B cell (primary cell): ENCODE data around the gene CFLAR. TPM values are rescaled to one million over a fixed set of nuclear protein-coding genes. Genes with fewer than 3 reads are reported as not detected.
A peak's percentile ranks its signal among the peaks of the same experiment; 100 is the strongest.

ENCODE experiments used
- ATAC-seq: fragments of 200-7000 bp; cut with Tn5 transposase; one replicate; pipeline ENCODE4 v1.10.0; 2021; ENCODE audit warnings: low read depth, mild to moderate bottlenecking, moderate number of reproducible peaks, moderate library complexity
- CTCF ChIA-PET: fragments of 350-600 bp; sonication (Branson Sonifier 250); formaldehyde crosslinking; loops from one replicate; lab custom pipeline; 2021; ENCODE audit warnings: antibody characterized with exemption, inconsistent platforms; lab: Charles Lee
- POLR2A ChIA-PET: fragments of 350-600 bp; sonication (Branson Sonifier 250); formaldehyde crosslinking; loops from one replicate; lab custom pipeline; 2021; ENCODE audit warnings: antibody characterized with exemption; lab: Charles Lee
- DNase-seq: peaks from one replicate; pipeline ENCODE4 v3.0.0; 2013
- H2AFZ ChIP-seq: 2 replicates; pipeline ENCODE4 v1.6.1; 2012; ENCODE audit warnings: mild to moderate bottlenecking, low read depth, low read length; ENCODE audit not compliant: insufficient read depth, poor library complexity, severe bottlenecking
- H3K27ac ChIP-seq, 2 donors: 1 replicate in 1 of 2; 2 replicates in 1 of 2; pipeline ENCODE4 v1.5.1; 2012 to 2013; ENCODE audit warnings: low read length in 2 of 2, mild to moderate bottlenecking in 2 of 2, moderate library complexity in 1 of 2
- H3K27me3 ChIP-seq, 4 experiments: fragments of 200-600 bp in 1 of 4; sonication (generic) in 1 of 4; replicated peaks in 1 of 4; 1 replicate in 2 of 4; 2 replicates in 2 of 4; pipeline versions ENCODE4 v1.6.1 to v1.7.0; 2013 to 2016; ENCODE audit warnings: low read length in 3 of 4, mild to moderate bottlenecking in 2 of 4, mixed read lengths in 1 of 4, moderate library complexity in 1 of 4; ENCODE audit not compliant: insufficient read depth in 4 of 4, control insufficient read depth in 3 of 4; ENCODE audit errors: control extremely low read depth in 1 of 4
- H3K36me3 ChIP-seq, 2 experiments: replicated peaks in 1 of 2; 1 replicate in 1 of 2; 2 replicates in 1 of 2; pipeline versions ENCODE4 v1.6.1 to v1.7.1; 2013; ENCODE audit warnings: low read length in 1 of 2; ENCODE audit not compliant: insufficient read depth in 2 of 2, control insufficient read depth in 1 of 2; ENCODE audit errors: control extremely low read depth in 1 of 2, extremely low read depth in 1 of 2
- H3K4me1 ChIP-seq, 2 donors: fragments of 200-600 bp in 1 of 2; sonication (generic) in 1 of 2; 1 replicate in 1 of 2; 2 replicates in 1 of 2; pipeline versions ENCODE4 v1.5.1 to v1.6.1; 2013 to 2017; ENCODE audit warnings: low read length in 2 of 2; ENCODE audit not compliant: control insufficient read depth in 2 of 2, insufficient read depth in 2 of 2
- H3K4me2 ChIP-seq: replicated peaks from 2 replicates; pipeline ENCODE3; 2012; ENCODE audit warnings: mild to moderate bottlenecking, low read depth, low read length; ENCODE audit not compliant: poor library complexity, severe bottlenecking
- H3K4me3 ChIP-seq, 5 experiments: fragments of 200-600 bp in 1 of 5; sonication (generic) in 1 of 5; 1 replicate in 3 of 5; 2 replicates in 2 of 5; pipeline versions ENCODE4 v1.5.1 to v1.7.0; 2011 to 2016; ENCODE audit warnings: low read length in 4 of 5, mild to moderate bottlenecking in 4 of 5, low read depth in 2 of 5, control low read depth in 1 of 5, moderate library complexity in 1 of 5; ENCODE audit not compliant: insufficient read depth in 1 of 5; ENCODE audit errors: control extremely low read depth in 1 of 5, extremely low read depth in 1 of 5
- H3K79me2 ChIP-seq: fragments of 200-600 bp; sonication (generic); one replicate; pipeline ENCODE4 v1.6.0; 2016; ENCODE audit warnings: low read length; ENCODE audit not compliant: control insufficient read depth, insufficient read depth
- H3K9ac ChIP-seq: fragments of 200-600 bp; sonication (generic); 2 replicates; pipeline ENCODE4 v1.6.1; 2017; ENCODE audit warnings: mild to moderate bottlenecking, low read length, moderate library complexity
- H3K9me3 ChIP-seq, 3 donors: one replicate each; pipeline versions ENCODE4 v1.6.1 to v1.7.1; 2013; ENCODE audit warnings: low read length in 2 of 3; ENCODE audit not compliant: control insufficient read depth in 2 of 3, insufficient read depth in 1 of 3; ENCODE audit errors: control extremely low read depth in 1 of 3
- H4K20me1 ChIP-seq: 2 replicates; pipeline ENCODE4 v1.6.0; 2012; ENCODE audit warnings: mild to moderate bottlenecking, low read length; ENCODE audit not compliant: insufficient read depth, control insufficient read depth, poor library complexity, severe bottlenecking
- H3K27ac Mint-ChIP-seq: one replicate; pipeline ENCODE4 v1.8.0; 2021; ENCODE audit warnings: mixed read lengths
- H3K27me3 Mint-ChIP-seq: one replicate; pipeline ENCODE4 v1.8.0; 2021; ENCODE audit warnings: mixed read lengths
- H3K4me1 Mint-ChIP-seq: one replicate; pipeline ENCODE4 v1.8.0; 2021; ENCODE audit warnings: mixed read lengths
- H3K4me3 Mint-ChIP-seq: one replicate; pipeline ENCODE4 v1.8.0; 2021; ENCODE audit warnings: mixed read lengths
- H3K9me3 Mint-ChIP-seq: one replicate; pipeline ENCODE4 v1.8.0; 2022; ENCODE audit warnings: mixed read lengths; ENCODE audit not compliant: insufficient read depth
- EZH2 ChIP-seq: IDR thresholded peaks from 2 replicates; pipeline ENCODE4 v1.6.1; 2012; ENCODE audit warnings: borderline replicate concordance, low read depth, mild to moderate bottlenecking, moderate library complexity, low read length; ENCODE audit not compliant: insufficient read depth, poor library complexity, severe bottlenecking
- WGBS: methylation state at CpG from one replicate; pipeline ENCODE4 v1.1.5; 2013; ENCODE audit warnings: missing lambda C conversion rate; ENCODE audit not compliant: insufficient coverage; 5-methylcytosine and 5-hydroxymethylcytosine counted together
- intact Hi-C: fragments of 100-400 bp; cut with micrococcal nuclease; formaldehyde crosslinking; loops from one replicate; pipeline ENCODE4 v1.10.0; 2022
- polyA plus RNA-seq: library from polyadenylated mRNA; depleted of rRNA; stranded (reverse); fragments of >200 nt; gene quantifications from 2 replicates; pipeline ENCODE4 v1.2.3, GENCODE V29; 2012
- total RNA-seq, 2 donors: library from RNA; stranded (reverse); fragments of 120-200 nt in 1 of 2; gene quantifications; 1 replicate in 1 of 2; 2 replicates in 1 of 2; pipeline versions ENCODE4 v1.2.3 to v1.2.4, GENCODE V29; 2013 to 2022
- TF ChIP-seq, protein P1 (sequence below): fragments of 200-600 bp; IDR thresholded peaks from one replicate; pipeline ENCODE4 v1.8.0; 2022; ENCODE audit warnings: antibody characterized with exemption, mild to moderate bottlenecking

The CFLAR gene
- total and polyA plus RNA-seq, 2 donors (not counting 1 experiment from before 2014, with no cell fraction given): 58.4 to 216 TPM

DNA sequence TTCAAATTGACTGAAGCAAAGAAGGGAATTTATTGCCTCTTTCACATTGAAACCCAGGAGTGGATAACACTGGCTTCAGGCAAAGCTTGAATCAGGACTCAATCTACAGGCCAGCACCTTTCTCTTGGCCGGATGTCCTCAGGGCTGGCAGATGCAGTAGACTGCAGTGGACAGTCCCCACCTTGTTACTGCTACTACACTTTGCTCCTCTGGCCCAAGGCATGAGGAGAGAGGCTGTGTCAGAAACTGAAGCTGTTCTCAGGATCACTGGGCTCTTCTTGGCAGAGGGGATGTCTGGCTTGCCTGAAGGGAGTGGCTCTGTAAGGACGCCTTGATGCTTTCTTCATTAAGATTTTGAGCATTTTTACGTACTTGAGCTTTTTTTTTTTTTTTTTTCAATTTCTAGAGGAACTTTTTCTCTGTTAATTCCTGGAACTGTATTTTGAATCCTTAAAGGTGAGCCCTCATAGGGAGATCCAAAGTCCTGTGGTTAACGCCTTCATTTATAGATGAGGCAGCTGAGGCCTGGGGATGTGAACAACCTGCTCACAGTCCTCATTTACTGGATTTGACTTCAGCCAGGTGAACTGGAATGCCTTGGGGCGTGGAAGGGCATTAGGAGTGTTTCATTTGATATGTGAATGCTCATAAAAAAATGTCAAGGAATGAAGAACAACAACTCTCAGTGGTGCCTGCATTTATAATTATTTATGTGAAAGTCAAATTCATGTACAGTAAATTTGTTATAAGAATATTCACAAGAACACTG lies 103.5 kb downstream of the CFLAR start:
- ChIA-PET CTCF (interaction anchor here (0.7 to 6.3 kb wide), 3 partner anchors 13 to 37 kb away, joined by 3 to 54 read pairs (median 25); partner anchors contain the start of gene CASP10), POLR2A (interaction anchor here (0.5 to 0.7 kb wide), 3 partner anchors 26 to 738 kb away, joined by 3 to 5 read pairs (median 5); no protein-coding TSS in a partner anchor)
- Histone ChIP-seq H3K9ac (no peak overlapping the region), H4K20me1 (no peaks in the 10 kb centered on the region), H3K4me2 (peak overlapping the region; percentile 5), H3K27me3 (no peaks in the 10 kb centered on the region), H3K4me3 (no peak overlapping the region), H3K27ac (no peak overlapping the region), H3K4me1 (peaks cover 12 to 27% of the 10 kb centered on the region in 2 donors), H2AFZ (no peak overlapping the region), H3K36me3 (peaks cover 5 to 36% of the 10 kb centered on the region in 2 experiments), H3K79me2 (peaks cover 25% of the 10 kb centered on the region), H3K9me3 (no peaks in the 10 kb centered on the region)
- H3K4me1 Mint-ChIP-seq: peaks cover 37% of the 10 kb centered on the region
- no peak for TF ChIP-seq EZH2
- TF ChIP-seq, protein P1, sequence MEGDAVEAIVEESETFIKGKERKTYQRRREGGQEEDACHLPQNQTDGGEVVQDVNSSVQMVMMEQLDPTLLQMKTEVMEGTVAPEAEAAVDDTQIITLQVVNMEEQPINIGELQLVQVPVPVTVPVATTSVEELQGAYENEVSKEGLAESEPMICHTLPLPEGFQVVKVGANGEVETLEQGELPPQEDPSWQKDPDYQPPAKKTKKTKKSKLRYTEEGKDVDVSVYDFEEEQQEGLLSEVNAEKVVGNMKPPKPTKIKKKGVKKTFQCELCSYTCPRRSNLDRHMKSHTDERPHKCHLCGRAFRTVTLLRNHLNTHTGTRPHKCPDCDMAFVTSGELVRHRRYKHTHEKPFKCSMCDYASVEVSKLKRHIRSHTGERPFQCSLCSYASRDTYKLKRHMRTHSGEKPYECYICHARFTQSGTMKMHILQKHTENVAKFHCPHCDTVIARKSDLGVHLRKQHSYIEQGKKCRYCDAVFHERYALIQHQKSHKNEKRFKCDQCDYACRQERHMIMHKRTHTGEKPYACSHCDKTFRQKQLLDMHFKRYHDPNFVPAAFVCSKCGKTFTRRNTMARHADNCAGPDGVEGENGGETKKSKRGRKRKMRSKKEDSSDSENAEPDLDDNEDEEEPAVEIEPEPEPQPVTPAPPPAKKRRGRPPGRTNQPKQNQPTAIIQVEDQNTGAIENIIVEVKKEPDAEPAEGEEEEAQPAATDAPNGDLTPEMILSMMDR: no peak
- no peak overlapping the region for H3K4me3 Mint-ChIP-seq
- no peaks in the 10 kb centered on the region for H3K27me3 Mint-ChIP-seq
- ATAC-seq: no peak
- H3K9me3 Mint-ChIP-seq: no peaks in the 10 kb centered on the region
- WGBS: 93% methylated on average over 2 of the region's 5 CpGs
- H3K27ac Mint-ChIP-seq: peak overlapping the region; percentile 12
- intact Hi-C loops: no loop called here
- no peak for DNase-seq

DNA sequence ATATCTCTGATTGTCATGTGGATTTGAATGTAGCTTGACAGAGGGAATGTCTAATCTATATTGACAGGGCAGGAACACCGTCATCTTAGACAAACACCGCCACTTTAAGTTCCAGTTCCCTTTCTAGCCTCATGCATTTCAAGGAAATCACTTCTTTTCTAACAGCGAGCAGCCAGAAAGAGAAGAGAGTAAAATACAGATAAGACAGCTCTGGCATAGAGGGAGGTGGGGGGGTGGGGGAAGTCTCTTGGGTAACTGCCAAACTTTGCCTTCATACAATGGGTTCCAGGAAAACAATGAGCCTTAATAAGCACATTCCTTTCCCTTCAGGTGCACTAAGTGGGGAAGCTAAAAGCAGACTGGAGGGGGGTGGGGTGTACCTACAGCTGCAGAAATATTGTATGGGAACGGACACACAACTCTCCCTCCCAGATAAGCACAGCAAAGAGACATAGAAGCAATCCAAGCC lies 104.2 kb downstream of the CFLAR start:
- Histone ChIP-seq H4K20me1 (no peaks in the 10 kb centered on the region), H3K27me3 (no peaks in the 10 kb centered on the region), H3K79me2 (peaks cover 25% of the 10 kb centered on the region), H3K27ac (peak overlapping the region in 1 of 2 donors; percentile 6), H3K4me1 (peaks cover 12 to 27% of the 10 kb centered on the region in 2 donors), H2AFZ (no peak overlapping the region), H3K4me3 (no peak overlapping the region), H3K36me3 (peaks cover 5 to 36% of the 10 kb centered on the region in 2 experiments), H3K4me2 (peak overlapping the region; percentile 5), H3K9me3 (no peaks in the 10 kb centered on the region), H3K9ac (no peak overlapping the region)
- intact Hi-C loops: no loop called here
- POLR2A ChIA-PET: interaction anchor here (0.5 to 0.7 kb wide), 3 partner anchors 26 to 738 kb away, joined by 3 to 5 read pairs (median 5); no protein-coding TSS in a partner anchor
- Mint-ChIP-seq H3K4me3 (no peak overlapping the region), H3K27me3 (no peaks in the 10 kb centered on the region), H3K9me3 (no peaks in the 10 kb centered on the region), H3K27ac (peak overlapping the region; percentile 12), H3K4me1 (peaks cover 38% of the 10 kb centered on the region)
- WGBS: no CpG with 5 or more reads among the region's 4 CpGs
- DNase-seq (peak; percentile 51), ATAC-seq (peak; percentile 31)
- TF ChIP-seq, protein P1: no peak
- TF ChIP-seq EZH2: no peak
- CTCF ChIA-PET: interaction anchor here (1.4 to 6.3 kb wide), 3 partner anchors 10 to 38 kb away, joined by 3 to 54 read pairs (median 25); partner anchors contain the start of gene CASP10
